HepG2 (cell line): ENCODE measurements around the gene CSPG5. TPM values are rescaled to one million over a fixed set of nuclear protein-coding genes. Genes with fewer than 3 reads are reported as not detected.

Experiments used
- ATAC-seq: fragments of 200-7000 bp; cut with Tn5 transposase; 3 replicates; pipeline ENCODE4 v1.9.1; 2020; ENCODE audit warnings: mild to moderate bottlenecking, moderate library complexity
- BruUV-seq: library from RNA; stranded (reverse); fragments of 400-500 nt; replicated peaks from 2 replicates; lab custom pipeline; 2021; lab: Mats Ljungman, UMichigan
- CTCF ChIA-PET: fragments of 300-600 bp; formaldehyde crosslinking; extraction: SDS; loops from one replicate; lab custom pipeline; 2021; ENCODE audit warnings: low total read pairs, inconsistent platforms, low intra/inter-chr PET ratio; lab: Yijun Ruan, JAX
- POLR2A ChIA-PET: fragments of 350-600 bp; sonication (Branson Sonifier 250); formaldehyde crosslinking; loops from one replicate; lab custom pipeline; 2020; ENCODE audit warnings: antibody characterized with exemption, inconsistent platforms; lab: Yijun Ruan, JAX
- DNase-seq: peaks from one replicate; pipeline ENCODE4 v3.0.0-alpha.2; 2015; ENCODE audit warnings: low spot score
- FAIRE-seq: peaks from 3 replicates; lab custom pipeline; 2011; peaks lifted over from hg19 to GRCh38; lab: Jason Lieb, UNC
- H2AFZ ChIP-seq: one replicate; pipeline ENCODE4 v1.6.1; 2011; ENCODE audit warnings: low read length, inconsistent platforms
- H3K27ac ChIP-seq: fragments of 300-600 bp; 3 replicates; pipeline ENCODE4 v1.8.0; 2011; ENCODE audit warnings: mixed run types, mild to moderate bottlenecking, mixed read lengths, low read length, inconsistent platforms; ENCODE audit not compliant: insufficient read depth; ENCODE audit errors: extremely low read length
- H3K27me3 ChIP-seq, 2 experiments: fragments of 200-600 bp in 1 of 2; 2 replicates in 1 of 2; 3 replicates in 1 of 2; pipeline versions ENCODE4 v1.6.0 to v1.8.0; 2011; ENCODE audit warnings: low read length in 2 of 2, mild to moderate bottlenecking in 2 of 2, moderate library complexity in 2 of 2, inconsistent platforms in 1 of 2; ENCODE audit not compliant: insufficient read depth in 2 of 2, control insufficient read depth in 1 of 2
- H3K36me3 ChIP-seq, 2 experiments: fragments of 200-600 bp in 1 of 2; replicated peaks in 1 of 2; 2 replicates in 1 of 2; 3 replicates in 1 of 2; pipeline versions ENCODE4 v1.5.1 to v1.8.0; 2011; ENCODE audit warnings: low read length in 2 of 2, inconsistent platforms in 1 of 2; ENCODE audit not compliant: insufficient read depth in 2 of 2, control insufficient read depth in 1 of 2
- H3K4me1 ChIP-seq: 2 replicates; pipeline ENCODE4 v1.5.1; 2012; ENCODE audit warnings: low read length, inconsistent platforms; ENCODE audit not compliant: insufficient read depth
- H3K4me2 ChIP-seq: 2 replicates; pipeline ENCODE4 v1.6.0; 2011; ENCODE audit warnings: low read depth, low read length, inconsistent platforms
- H3K4me3 ChIP-seq, 3 experiments: fragments of 200-600 bp in 1 of 3; sonication (generic), shearing (Covaris generic) in 1 of 3; replicated peaks in 1 of 3; 2 replicates each; pipeline ENCODE4 v1.5.1; 2011 to 2016; ENCODE audit warnings: low read length in 3 of 3, inconsistent platforms in 2 of 3, low read depth in 2 of 3, mild to moderate bottlenecking in 2 of 3, control low read depth in 1 of 3, mixed read lengths in 1 of 3; ENCODE audit not compliant: insufficient read depth in 1 of 3
- H3K79me2 ChIP-seq: one replicate; pipeline ENCODE4 v1.6.1; 2011; ENCODE audit warnings: low read length, inconsistent platforms; ENCODE audit not compliant: insufficient read depth
- H3K9ac ChIP-seq: 2 replicates; pipeline ENCODE4 v1.6.0; 2011; ENCODE audit warnings: mild to moderate bottlenecking, low read depth, low read length, inconsistent platforms; ENCODE audit not compliant: insufficient read depth
- H3K9me3 ChIP-seq: 2 replicates; pipeline ENCODE4 v1.5.1; 2012; ENCODE audit warnings: mild to moderate bottlenecking, low read length
- H4K20me1 ChIP-seq: 2 replicates; pipeline ENCODE4 v1.6.0; 2011; ENCODE audit warnings: inconsistent platforms, mild to moderate bottlenecking, low read length, moderate library complexity; ENCODE audit not compliant: insufficient read depth
- HNF4A ChIP-seq: sonication (generic); formaldehyde crosslinking; IDR thresholded peaks from 2 replicates; pipeline ENCODE4 v1.4.0; 2020; ENCODE audit warnings: missing genetic modification reagents
- PCBP2 ChIP-seq: fragments of 200-400 bp; formaldehyde crosslinking; optimal IDR thresholded peaks from 2 replicates; pipeline ENCODE3; 2018; ENCODE audit warnings: low read length, low read depth; ENCODE audit not compliant: poor library complexity, severe bottlenecking
- RBFOX2 ChIP-seq: fragments of 200-400 bp; formaldehyde crosslinking; IDR thresholded peaks from 2 replicates; pipeline ENCODE4 v1.6.1; 2017; ENCODE audit warnings: low read depth, mild to moderate bottlenecking, low read length
- SOX13 ChIP-seq, 3 experiments: fragments of 450-650 bp in 1 of 3; sonication (generic) in 1 of 3; formaldehyde crosslinking in 1 of 3; IDR thresholded peaks in 2 of 3; conservative IDR thresholded peaks in 1 of 3; 2 replicates each; pipeline versions ENCODE4 v1.5.0 to v1.6.1; 2016 to 2020; ENCODE audit warnings: antibody characterized with exemption in 1 of 3, mild to moderate bottlenecking in 1 of 3, missing compliant biosample characterization in 1 of 3, missing genetic modification reagents in 1 of 3, moderate library complexity in 1 of 3
- ZNF747 ChIP-seq: sonication (generic); formaldehyde crosslinking; IDR thresholded peaks from 2 replicates; pipeline ENCODE4 v1.8.1; 2023; ENCODE audit warnings: missing genetic modification reagents, mild to moderate bottlenecking, borderline replicate concordance
- WGBS: methylation state at CpG from one replicate; pipeline ENCODE4 v1.1.6; 2017; ENCODE audit warnings: low lambda C conversion rate; 5-methylcytosine and 5-hydroxymethylcytosine counted together
- in situ Hi-C: cut with HindIII; loops from 2 replicates; pipeline ENCODE4 v1.10.0; 2017; ENCODE audit warnings: low pct_unique_long_range_greater_than_20kb; ENCODE audit not compliant: extremely low pct_ligation_motif_present
- intact Hi-C: fragments of 100-400 bp; cut with micrococcal nuclease; formaldehyde crosslinking; loops from one replicate; pipeline ENCODE4 v1.10.0; 2022; ENCODE audit not compliant: unreplicated experiment
- polyA plus RNA-seq, 8 experiments: library from polyadenylated mRNA; depleted of rRNA in 3 of 8; stranded (reverse) in 7 of 8; unstranded in 1 of 8; fragments of >200 nt; fragmentation: Illumina TruSeq in 4 of 8; extraction: Trizol in 4 of 8; gene quantifications; 2 replicates each; pipeline versions ENCODE4 v1.2.1 to v1.2.3, GENCODE V29; 2011 to 2016; ENCODE audit warnings: low read depth in 4 of 8, missing spikeins in 1 of 8, mixed read lengths in 1 of 8; ENCODE audit not compliant: insufficient read depth in 1 of 8
- total RNA-seq, 5 experiments: library from RNA; depleted of rRNA; stranded (reverse); fragments of >200 nt; fragmentation: Illumina TruSeq; extraction: Trizol; gene quantifications; 2 replicates each; pipeline ENCODE4 v1.2.3, GENCODE V29; 2016; ENCODE audit warnings: low read depth in 1 of 5
- TF ChIP-seq, protein P1 (sequence below): sonication (generic); formaldehyde crosslinking; IDR thresholded peaks from 2 replicates; pipeline ENCODE4 v1.5.0; 2020; ENCODE audit warnings: mild to moderate bottlenecking, missing genetic modification reagents

CSPG5 gene
- total and polyA plus RNA-seq, 2 of the 13 experiments (the other 11 are each of a cell fraction or from before 2014, with no cell fraction given): 0.07 to 0.15 TPM

DNA sequence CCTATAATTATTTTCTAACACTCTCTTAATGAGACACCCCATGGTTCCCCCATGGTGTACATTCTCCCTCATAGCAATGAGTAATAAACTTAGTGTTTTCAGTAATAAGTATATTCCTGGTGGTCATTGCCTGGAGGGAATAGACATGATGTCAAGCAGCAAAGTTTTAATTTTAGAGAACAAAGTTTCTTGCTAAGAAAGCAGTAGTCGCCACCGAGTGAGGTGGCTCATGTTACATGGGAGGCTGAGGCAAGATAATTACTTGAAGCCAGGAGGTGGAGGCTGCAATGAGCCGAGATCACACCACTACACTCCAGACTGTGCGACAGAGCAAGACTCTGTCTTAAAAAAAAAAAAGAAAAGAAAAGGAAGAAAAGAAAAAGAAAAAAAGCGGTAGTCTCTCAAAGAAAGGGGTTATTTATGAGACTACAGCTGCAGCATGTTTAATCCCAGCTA is 62.8 kb downstream of the CSPG5 start:
- FAIRE-seq (no peak), DNase-seq (no peak), ATAC-seq (no peak)
- H3K27ac ChIP-seq: no peak overlapping the region
- H3K9ac ChIP-seq: no peak overlapping the region
- no peaks in the 10 kb centered on the region for H3K9me3 ChIP-seq
- CTCF ChIA-PET: no interaction called here
- peak overlapping the region; percentile 54 for H2AFZ ChIP-seq
- H4K20me1 ChIP-seq: no peaks in the 10 kb centered on the region
- 29% methylated on average over 5 of the region's 5 CpGs for WGBS
- no peaks in the 10 kb centered on the region; a peak in 1 of 5 replicates for H3K27me3 ChIP-seq
- intact Hi-C loops: no loop called here
- peaks cover 43% of the 10 kb centered on the region for H3K4me1 ChIP-seq
- POLR2A ChIA-PET: no interaction called here
- TF ChIP-seq, protein P1, sequence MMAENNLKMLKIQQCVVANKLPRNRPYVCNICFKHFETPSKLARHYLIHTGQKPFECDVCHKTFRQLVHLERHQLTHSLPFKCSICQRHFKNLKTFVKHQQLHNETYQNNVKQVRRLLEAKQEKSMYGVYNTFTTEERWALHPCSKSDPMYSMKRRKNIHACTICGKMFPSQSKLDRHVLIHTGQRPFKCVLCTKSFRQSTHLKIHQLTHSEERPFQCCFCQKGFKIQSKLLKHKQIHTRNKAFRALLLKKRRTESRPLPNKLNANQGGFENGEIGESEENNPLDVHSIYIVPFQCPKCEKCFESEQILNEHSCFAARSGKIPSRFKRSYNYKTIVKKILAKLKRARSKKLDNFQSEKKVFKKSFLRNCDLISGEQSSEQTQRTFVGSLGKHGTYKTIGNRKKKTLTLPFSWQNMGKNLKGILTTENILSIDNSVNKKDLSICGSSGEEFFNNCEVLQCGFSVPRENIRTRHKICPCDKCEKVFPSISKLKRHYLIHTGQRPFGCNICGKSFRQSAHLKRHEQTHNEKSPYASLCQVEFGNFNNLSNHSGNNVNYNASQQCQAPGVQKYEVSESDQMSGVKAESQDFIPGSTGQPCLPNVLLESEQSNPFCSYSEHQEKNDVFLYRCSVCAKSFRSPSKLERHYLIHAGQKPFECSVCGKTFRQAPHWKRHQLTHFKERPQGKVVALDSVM (CRISPR knock-in tag): 0 out of 2 replicates have a peak, but pooled peaks have one; percentile 21
- TF ChIP-seq SOX13 (IDR thresholded peaks at IDR 0.05) (no peak), SOX13 (CRISPR knock-in tag; conservative IDR thresholded peaks at IDR 0.05 in 1 of 2, IDR thresholded peaks at IDR 0.05 in 1 of 2) (no peak), ZNF747 (no peak), HNF4A (CRISPR knock-in tag) (no peak), RBFOX2 (no peak), PCBP2 (no peak)
- H3K4me3 ChIP-seq: peak overlapping the region in 1 of 3 experiments; percentile 33; a peak in 1 of 6 replicates
- H3K36me3 ChIP-seq: no peaks in the 10 kb centered on the region; a peak in 1 of 5 replicates
- in situ Hi-C loops: loop anchor here (5.0 kb wide), 1 partner anchor 276 kb away; no protein-coding TSS in a partner anchor
- H3K4me2 ChIP-seq: peak overlapping the region; percentile 57
- BruUV-seq: no TSS peak
- peaks cover 15% of the 10 kb centered on the region for H3K79me2 ChIP-seq
